ENCODE measurements around the gene FAM50A. TPM values are rescaled to one million over a fixed set of nuclear protein-coding genes. Genes with fewer than 3 reads are reported as not detected.
A peak's percentile ranks its signal among the peaks of the same experiment; 100 is the strongest.

Gene FAM50A
- total RNA-seq, 1 donor from 2014 or later: 77.5 TPM

DNA sequence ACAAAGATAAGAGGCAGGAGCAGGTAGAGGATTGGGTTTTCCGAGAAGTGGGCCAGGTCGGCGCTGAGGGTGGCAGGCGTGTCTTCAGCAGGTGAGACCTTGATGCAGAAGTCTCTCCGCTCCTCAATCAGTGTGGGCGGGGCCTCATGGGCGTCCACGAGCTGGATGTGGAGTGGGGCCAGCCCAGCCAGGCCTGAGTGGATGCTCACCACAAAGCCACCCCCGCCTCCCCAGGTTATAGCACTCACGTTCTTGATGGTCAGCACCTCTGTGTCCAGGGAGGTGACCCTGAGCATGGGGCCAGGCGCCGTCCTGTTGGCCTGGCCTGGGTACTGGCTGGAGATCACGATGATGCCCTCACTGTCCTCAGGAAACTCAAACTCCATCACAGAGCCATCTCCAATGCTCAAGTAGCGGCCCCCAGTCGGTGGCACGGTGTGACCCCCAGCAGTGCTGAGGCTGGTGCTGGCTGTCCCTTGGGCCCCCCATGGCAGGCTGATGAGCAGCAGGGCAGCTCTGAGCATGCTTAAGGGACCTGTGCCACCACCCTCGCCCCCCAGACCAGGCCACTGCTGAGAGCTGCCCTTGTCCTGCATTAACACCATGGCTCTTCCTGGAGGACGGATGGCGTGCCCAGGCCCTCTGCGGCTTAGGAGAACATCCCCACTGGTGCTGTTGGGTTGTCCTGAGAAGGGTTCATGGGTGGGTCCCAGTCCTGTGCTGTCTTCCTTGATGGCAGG is 44.6 kb downstream of the FAM50A start:
- H3K4me3 ChIP-seq: no peak overlapping the region
- H3K4me1 ChIP-seq: peaks cover 25% of the 10 kb centered on the region
- DNase-seq: no peak
- no peaks in the 10 kb centered on the region for H3K27me3 ChIP-seq (ENCODE audit: low read depth)
- no peak for ATAC-seq
- intact Hi-C loops (cut with DNase I): no loop called here
- TF ChIP-seq, protein P1, sequence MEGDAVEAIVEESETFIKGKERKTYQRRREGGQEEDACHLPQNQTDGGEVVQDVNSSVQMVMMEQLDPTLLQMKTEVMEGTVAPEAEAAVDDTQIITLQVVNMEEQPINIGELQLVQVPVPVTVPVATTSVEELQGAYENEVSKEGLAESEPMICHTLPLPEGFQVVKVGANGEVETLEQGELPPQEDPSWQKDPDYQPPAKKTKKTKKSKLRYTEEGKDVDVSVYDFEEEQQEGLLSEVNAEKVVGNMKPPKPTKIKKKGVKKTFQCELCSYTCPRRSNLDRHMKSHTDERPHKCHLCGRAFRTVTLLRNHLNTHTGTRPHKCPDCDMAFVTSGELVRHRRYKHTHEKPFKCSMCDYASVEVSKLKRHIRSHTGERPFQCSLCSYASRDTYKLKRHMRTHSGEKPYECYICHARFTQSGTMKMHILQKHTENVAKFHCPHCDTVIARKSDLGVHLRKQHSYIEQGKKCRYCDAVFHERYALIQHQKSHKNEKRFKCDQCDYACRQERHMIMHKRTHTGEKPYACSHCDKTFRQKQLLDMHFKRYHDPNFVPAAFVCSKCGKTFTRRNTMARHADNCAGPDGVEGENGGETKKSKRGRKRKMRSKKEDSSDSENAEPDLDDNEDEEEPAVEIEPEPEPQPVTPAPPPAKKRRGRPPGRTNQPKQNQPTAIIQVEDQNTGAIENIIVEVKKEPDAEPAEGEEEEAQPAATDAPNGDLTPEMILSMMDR (IDR thresholded peaks at IDR 0.05): no peak
- no peaks in the 10 kb centered on the region for H3K9me3 ChIP-seq
- peaks cover 14% of the 10 kb centered on the region for H3K36me3 ChIP-seq
- no peak overlapping the region for H3K27ac ChIP-seq

DNA sequence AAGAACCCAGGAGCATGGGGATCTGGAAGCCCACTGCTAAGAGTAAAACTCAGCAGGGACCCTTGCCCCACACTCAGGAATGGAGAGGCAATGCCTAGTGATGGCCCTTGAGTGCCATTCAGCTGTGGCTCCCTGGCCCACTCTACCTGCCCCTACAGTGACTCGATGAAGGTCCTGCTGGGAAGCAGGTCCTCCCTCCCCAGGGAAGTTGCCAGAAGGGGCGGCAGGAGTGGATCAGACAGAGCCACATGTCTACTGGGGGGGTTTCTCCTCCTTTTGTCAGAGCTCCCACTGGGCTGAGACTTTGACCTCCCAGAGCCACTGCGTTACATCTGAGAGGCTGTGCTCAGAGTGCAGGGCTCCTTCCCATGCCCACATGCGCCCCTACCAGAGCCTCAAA is 45.2 kb downstream of the FAM50A start:
- Histone ChIP-seq H3K27ac (no peak overlapping the region), H3K27me3 (ENCODE audit: low read depth) (no peaks in the 10 kb centered on the region), H3K4me3 (peak overlapping the region; percentile 63), H3K4me1 (peaks cover 25% of the 10 kb centered on the region), H3K36me3 (peaks cover 12% of the 10 kb centered on the region), H3K9me3 (no peaks in the 10 kb centered on the region)
- TF ChIP-seq, protein P1 (IDR thresholded peaks at IDR 0.05): no peak
- ATAC-seq (no peak), DNase-seq (no peak)
- intact Hi-C loops (cut with DNase I): no loop called here

DNA sequence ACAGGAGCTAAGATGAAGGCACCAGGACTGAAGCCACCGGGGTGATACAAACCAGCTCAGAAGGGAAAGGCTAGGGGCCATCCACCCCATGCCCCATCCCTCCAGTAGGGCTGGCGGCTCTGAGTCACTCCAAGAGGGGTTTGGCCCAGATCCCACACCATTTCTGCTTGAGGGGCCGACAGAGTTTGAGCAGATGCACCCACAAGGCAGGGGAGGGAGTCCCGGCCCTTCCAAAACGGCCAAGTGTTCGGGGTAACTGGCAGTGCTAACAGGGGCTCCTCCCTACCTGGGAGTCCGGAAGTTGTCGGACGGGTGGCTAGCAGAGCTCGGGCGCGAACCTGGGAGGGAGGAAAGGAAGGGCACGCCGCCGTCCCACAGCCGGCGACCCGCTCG is 46.1 kb downstream of the FAM50A start:
- ATAC-seq (peak; percentile 21 to 25), DNase-seq (no peak)
- intact Hi-C loops (cut with DNase I): no loop called here
- Histone ChIP-seq H3K4me3 (peak overlapping the region; percentile 63), H3K4me1 (peaks cover 24% of the 10 kb centered on the region), H3K27ac (peak overlapping the region; percentile 94), H3K27me3 (ENCODE audit: low read depth) (no peaks in the 10 kb centered on the region), H3K36me3 (peaks cover 3% of the 10 kb centered on the region), H3K9me3 (no peaks in the 10 kb centered on the region)
- TF ChIP-seq, protein P1 (IDR thresholded peaks at IDR 0.05): no peak

DNA sequence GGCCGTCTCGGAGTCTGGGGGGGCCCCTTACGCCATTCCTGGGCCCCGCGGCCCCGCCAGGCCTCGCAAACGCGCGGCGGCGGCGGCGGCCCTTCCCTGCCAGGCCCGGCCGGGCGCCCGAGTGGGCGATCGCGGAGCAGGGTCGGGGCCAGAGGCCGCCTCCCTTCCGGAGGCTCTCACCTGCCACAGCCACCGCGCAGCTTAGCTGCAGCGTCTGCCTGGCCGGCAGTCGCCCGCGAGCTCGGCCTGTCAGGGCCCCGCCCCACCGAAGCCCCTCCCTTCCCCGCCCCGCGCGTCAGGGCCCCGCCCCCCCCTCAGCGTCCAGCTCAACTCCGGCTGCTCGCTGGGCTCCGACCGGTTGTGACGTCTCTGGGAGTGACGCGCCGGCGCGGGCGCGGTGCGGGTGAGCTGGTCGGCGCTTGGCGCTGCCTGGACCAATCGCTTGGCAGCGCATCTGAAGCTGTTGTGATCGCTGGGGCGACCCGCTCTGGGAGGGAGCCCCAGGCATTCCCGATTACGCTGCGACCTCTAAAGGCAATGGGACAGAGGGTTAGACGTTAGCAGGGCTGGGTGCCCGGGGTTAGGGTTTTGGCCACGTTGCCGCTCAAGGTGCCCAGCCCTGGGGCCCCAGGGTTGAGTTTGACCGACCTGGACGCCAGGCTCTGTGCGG is 46.6 kb downstream of the FAM50A start, which contains the start of gene SLC10A3:
SLC10A3 (minus strand) TSS at position 216 of the 670 bp plus-strand sequence. CDS start 1,689 bp downstream, outside the sequence.
- TF ChIP-seq, protein P1 (IDR thresholded peaks at IDR 0.05): no peak
- intact Hi-C loops (cut with DNase I): no loop called here
- H3K27me3 ChIP-seq (ENCODE audit: low read depth): no peaks in the 10 kb centered on the region

DNA sequence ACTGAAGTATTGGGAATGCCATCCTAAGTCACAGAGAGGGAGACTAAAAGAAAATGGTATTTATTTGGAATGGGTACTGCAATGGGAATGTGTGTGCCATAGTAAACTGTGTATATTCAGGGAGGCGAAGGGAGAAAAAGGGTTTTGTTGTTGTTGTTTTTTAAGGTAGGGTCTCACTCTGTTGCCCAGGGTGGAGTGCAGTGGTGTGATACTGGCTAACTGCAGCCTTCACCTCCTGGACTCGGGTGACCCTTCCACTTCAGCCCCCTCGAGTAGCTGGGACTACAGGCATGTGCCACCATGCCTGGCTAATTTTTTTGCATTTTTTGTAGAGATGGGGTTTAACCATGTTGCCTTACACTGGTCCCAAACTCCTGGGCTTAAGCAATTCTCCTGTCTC is 50.8 kb downstream of the FAM50A start:
- no peaks in the 10 kb centered on the region for H3K9me3 ChIP-seq
- H3K36me3 ChIP-seq: no peaks in the 10 kb centered on the region
- ATAC-seq (no peak), DNase-seq (no peak)
- H3K27ac ChIP-seq: no peak overlapping the region
- intact Hi-C loops (cut with DNase I): no loop called here
- no peak overlapping the region for H3K4me3 ChIP-seq
- no peaks in the 10 kb centered on the region for H3K27me3 ChIP-seq (ENCODE audit: low read depth)
- TF ChIP-seq, protein P1 (IDR thresholded peaks at IDR 0.05): no peak
- peaks cover under 1% of the 10 kb centered on the region for H3K4me1 ChIP-seq

More for the DNA sequence above, 46.6 kb downstream of the FAM50A start, which contains the start of gene SLC10A3:
- peak; percentile 92 to 96 for ATAC-seq
- Histone ChIP-seq H3K4me3 (peak within 1 kb of the TSS; percentile 63), H3K4me1 (peaks cover 19% of the 10 kb centered on the region), H3K27ac (peak within 1 kb of the TSS; percentile 94), H3K9me3 (no peaks in the 10 kb centered on the region), H3K36me3 (no peaks in the 10 kb centered on the region)
- DNase-seq: peak; percentile 95

All from lower lobe of right lung (tissue), 2 donors.